AG08396 (cell line): Measurements from ENCODE around the gene TRMT1L.

Experiments used
- DNase-seq: peaks from one replicate; pipeline ENCODE4 v3.0.0; 2012; ENCODE audit warnings: low spot score, mixed read lengths

The TRMT1L gene

DNA sequence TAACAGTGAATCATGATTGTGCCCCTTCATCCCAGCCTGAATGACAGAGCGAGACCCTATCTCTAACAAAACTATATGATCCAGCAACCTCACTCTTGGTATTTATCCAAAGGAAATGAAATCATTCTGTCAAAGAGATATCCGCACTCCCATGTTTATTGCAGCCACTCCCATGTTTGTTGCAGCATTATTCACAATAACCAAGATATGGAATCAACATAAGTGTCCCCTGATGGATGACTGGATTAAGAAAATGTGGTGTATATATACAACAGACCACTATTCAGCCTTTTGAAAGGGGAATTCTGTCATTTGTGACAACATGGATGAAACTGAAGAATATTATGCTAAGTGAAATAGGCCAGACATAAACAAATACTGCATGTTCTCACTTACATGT is 44.4 kb downstream of the TRMT1L start:
- DNase-seq = no peak

DNA sequence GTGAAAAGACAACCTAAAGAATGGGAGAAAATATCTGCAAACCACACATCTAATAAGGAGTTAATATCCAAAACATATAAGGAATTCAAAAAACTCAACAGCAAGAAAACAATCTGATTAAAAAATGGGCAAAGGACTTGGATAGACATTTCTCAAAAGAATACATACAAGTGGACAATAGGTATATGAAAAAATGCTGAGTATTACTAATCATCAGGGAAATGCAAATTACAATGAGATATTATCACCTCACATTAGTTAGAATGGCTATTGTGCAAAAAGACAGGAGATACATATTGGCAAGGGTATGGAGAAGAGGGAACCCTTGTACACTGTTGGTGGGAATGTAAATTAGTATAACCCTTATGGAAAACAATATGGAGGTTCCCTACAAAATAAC is 44.9 kb downstream of the TRMT1L start:
- DNase-seq = no peak

DNA sequence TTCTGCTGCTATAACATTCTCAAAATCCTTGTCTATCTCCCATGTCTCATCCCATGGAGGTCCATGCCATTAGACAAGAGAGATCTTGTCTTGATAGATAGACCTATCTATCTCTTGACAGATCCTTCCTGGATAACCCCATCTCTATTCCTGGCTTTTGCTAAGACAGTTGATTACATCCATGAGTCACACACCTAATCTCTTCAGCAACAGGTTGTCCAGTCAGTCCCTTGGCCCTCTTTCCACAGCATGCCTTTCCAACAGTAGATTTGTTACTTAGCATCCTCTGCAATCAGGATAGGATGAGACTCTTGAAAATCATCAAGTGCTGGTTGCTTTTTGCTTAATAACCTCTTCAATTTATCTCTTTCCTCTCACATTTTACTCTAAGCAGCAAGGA is 46.6 kb downstream of the TRMT1L start:
- DNase-seq = no peak

DNA sequence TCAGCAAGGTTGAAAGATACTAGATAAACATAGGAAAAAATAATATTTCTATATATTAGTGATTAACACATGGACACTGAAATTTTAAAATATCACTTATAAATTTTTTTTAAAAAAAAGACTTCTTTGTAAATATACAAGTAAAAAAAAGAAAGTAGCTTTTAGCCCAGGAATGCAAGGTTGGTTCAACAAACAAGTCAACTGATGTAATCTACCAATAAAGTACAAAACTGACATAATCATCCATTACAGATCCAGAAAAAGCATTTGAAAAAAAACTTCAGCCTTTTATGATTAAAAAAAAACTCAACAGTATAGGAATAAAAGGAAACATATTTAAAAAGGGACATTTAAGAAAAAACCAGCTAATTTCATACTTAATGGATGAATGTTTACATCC is 48.4 kb downstream of the TRMT1L start:
- no peak for DNase-seq

DNA sequence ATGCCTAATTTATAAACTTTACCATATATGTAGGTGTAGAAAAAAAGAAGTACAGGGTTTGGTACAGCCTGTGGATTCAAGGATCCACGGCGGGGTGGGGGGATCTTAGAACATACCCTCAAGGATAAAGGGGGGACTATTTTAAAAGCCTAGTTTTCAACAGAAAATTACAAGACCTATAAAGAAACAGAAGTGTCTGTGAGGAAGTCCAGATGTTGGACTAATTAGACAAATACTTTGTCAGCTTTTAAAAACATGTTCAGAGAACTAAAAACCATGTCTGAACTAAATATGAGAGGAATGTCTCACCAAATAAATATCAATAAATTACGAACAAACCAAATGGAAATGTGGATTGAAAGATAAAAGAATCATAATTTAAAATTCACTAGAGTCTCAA is 51.6 kb downstream of the TRMT1L start:
- no peak for DNase-seq

DNA sequence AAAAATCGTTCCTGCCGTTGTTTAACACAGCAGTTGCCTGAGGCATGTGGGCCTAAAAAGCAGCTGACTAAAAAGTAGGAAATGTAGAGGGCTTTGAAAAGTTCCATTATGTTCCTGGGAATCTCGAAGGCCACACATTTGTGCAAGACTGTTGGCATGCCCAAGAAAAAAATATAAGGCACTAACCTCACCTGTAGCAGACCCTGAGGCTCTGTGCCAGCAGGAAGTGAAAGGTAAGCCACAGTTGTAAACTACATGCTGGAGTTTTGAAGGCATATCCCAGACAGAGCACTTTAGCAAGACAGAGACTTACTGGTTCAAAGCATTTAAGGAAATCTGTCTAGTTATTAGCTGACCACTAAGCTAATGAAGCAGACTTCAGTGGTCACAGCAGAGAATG is 52.7 kb downstream of the TRMT1L start:
- DNase-seq = no peak

DNA sequence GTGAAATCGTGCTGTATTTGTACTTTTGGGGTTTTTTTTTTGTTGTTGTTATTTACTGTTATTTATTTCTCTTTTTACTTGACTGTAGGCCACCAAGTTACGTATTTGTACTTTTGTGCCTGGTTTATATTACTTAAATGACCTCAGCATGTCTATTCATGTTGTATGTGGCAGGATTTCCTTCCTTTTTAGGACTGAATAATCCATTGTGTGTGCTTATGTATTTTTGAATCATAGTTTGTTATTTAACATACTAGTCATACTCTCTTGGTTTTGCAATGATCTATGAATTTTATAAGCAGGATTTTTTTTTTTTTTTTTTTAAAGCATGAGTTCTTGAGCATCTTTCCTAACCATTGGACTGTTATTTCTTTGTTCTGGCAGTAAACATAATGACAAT is 60.2 kb downstream of the TRMT1L start:
- DNase-seq = no peak

DNA sequence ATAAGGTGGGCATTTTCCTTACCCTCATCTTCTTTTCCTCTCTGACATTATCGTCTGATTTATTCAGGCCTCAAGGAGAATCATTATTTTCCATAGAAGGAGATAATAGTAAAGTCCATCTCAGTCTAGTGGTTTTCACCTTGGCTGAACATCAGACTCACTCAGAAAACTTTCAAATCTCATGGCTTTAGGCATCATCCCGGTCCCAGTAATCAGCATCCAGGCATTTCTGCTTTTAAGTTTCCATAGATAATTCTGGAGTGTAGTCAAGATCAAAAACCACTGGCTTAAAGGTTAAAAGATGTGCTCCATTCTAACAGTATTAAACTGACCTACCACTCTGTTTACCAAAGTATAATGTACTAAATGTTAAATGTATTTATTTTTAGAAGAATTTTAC is 62.0 kb downstream of the TRMT1L start:
- no peak for DNase-seq

DNA sequence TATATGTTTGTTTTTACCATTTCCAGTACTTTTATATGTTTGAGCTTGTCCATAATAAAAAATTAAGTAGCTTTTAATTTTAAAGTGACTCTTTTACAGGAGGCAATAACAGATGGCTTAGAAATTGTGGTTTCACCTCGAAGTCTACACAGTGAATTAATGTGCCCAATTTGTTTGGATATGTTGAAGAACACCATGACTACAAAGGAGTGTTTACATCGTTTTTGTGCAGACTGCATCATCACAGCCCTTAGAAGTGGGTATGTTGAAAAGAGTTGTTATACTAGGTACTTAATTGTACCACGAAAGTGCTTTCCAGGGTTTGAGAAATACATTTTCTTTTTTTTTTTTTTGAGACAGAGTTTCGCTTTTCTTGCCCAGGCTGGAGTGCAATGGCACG is 65.3 kb downstream of the TRMT1L start:
- DNase-seq = no peak

DNA sequence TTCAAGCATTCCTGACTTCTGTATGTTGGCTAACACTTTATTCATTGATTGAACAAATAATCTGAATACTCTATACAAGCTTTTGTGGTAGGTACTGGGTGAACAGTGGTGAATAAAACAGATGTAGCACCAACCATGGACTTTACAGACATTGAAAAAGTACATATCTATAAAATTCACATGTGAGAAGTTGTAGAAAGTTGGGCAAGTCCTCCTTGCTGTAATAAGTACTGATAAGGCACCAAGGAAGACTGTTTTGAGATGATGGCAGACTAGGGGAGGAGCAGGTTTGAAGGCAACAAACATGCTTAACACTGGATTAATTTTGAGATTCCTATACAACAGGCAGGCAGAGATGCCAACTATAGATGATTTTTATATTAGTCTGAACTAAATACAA is 69.0 kb downstream of the TRMT1L start:
- no peak for DNase-seq

DNA sequence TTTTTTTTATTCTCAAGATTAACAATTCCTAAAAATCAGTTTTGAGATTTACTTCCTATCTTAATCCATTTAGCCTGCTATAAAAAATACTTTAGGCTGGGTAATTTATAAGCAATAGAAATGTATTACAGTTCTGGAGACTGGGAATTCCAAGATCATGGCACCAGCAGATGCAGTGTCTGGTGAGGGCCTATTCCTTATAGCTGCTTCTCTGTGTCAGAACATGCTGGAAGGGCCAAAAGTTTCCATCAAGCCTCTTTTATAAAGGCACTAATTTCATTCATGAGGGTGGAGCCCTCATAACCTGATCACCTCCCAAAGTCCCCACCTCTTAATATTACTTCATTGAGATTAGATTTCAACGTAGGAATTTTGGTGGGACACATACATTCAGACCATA is 69.7 kb downstream of the TRMT1L start:
- DNase-seq = no peak

DNA sequence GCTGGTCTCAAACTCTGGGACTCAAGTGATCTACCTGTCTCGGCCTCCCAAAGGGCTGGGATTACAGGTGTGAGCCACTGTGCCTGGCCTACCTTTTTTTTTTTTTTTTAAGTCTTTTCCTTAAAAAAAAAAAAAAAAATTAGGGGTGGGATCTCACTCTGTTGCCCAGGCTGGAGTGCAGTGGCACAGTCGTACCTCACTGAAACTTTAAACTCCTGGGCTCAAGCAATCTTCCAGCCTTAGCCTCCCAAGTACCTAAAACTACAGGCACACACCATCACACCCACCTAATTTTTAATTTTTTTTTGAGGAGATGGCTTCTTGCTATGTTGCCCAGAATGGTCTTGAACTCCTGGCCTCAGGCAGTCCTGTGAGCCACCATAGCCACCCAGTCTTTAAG is 72.9 kb downstream of the TRMT1L start:
- DNase-seq = no peak

DNA sequence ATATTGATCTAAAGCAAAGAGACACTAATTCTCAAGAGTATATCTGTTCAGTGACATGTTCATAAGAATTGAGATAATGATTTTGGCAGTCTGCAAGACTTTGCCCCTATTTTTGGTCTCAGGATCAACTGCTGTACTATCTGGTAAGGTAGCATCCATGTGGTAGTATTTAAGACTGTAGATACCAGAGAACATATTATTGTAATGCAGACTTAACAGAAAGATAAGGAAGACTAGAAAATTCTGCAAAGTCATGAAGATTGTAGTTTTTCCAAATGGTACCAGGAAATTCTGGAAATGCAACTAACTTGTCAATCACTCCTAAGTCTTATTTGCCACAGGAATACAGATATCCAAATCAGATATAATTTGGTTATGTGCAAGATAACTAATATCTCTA is 76.3 kb downstream of the TRMT1L start:
- DNase-seq = no peak

DNA sequence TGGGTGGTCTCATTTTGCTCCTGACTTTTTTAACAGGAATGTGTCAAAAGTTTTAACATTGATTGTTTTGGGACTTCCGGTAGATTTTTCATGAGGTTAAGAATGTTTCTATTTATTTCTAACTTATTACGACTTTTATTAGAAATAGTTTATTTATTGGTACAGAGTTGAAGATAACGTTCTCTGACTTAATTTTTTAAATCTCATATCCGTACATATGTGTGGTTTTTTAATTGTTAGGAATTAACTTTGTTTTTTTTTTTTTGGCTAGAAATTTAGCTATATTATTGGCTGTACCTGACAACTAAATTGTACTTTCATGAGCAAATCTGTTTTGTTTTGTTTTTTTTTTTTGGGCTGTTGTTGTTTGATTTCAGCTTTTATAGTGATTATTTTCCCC is 79.4 kb downstream of the TRMT1L start:
- DNase-seq = no peak

DNA sequence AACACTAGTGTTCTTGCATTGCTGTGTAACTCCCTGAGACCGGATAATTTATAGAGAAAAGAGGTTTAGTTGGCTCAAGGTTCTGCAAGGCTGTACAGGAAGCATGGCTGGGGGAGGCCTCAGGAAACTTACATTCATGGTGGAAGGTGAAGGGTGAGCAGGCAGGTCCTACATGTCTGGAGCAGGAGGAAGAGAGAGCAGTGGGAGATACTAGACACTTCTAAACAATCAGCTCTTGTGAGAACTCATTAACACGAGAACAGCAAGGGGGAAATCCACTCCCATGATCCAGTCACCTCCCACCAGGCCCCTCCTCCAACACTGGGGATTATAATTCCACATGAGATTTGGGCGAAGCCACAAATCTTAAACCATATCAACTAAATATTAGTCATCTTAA is 81.3 kb downstream of the TRMT1L start:
- no peak for DNase-seq

DNA sequence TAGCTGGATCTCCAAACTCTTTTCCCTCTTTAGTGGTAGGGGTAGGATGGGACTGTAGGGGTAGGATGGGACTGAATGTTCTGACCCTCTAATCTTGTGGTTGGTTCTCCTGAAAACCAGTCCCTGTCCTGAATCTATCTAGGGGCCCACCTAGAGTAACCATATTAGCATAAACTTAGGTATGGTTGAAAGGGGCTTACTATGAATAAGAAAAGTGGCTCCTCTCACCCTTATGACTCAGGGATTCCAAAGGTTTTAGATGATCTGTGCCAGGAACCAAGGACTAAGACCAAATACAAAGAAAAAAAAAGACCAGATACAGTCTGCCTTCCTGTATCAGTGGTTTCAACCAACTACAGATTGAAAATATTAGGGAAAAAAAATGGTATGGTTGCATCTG is 82.4 kb downstream of the TRMT1L start:
- peak; percentile 7 for DNase-seq

DNA sequence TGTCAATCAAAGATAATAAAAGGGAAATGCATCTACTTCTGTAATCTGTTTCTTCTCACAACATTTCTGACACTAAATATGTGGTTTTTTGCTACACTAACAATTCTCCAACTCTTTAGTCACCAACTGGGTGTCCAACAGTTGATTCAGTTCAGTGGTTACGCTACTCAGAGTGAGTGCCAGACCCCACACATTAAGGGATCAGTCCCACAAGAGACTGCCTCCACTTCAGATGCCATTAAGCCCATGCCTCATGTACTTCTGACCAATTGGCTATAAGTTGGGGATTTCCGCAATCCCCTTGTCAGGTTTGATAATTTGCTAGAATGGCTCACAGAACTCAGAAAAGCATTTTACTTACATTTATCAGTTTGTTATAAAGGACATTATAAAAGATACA is 83.0 kb downstream of the TRMT1L start:
- no peak for DNase-seq

DNA sequence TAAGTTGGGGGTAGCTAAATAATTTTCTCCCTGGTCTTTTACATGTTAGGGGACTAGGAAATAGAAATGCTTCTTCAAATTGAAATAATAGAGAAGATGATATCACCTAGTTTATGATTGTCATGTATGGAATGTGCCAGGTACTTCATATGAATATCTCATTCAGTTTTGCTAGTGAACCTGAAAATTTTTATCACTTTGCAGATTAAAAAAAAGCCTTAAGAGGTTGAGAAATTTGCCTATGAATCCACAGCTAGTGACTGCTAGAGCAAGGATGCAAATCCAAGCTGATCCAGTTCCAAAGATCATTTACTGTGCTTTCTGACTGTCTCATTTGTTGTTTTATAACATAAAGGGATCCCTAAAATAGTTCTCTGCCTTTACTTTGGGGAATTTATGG is 86.7 kb downstream of the TRMT1L start:
- no peak for DNase-seq

DNA sequence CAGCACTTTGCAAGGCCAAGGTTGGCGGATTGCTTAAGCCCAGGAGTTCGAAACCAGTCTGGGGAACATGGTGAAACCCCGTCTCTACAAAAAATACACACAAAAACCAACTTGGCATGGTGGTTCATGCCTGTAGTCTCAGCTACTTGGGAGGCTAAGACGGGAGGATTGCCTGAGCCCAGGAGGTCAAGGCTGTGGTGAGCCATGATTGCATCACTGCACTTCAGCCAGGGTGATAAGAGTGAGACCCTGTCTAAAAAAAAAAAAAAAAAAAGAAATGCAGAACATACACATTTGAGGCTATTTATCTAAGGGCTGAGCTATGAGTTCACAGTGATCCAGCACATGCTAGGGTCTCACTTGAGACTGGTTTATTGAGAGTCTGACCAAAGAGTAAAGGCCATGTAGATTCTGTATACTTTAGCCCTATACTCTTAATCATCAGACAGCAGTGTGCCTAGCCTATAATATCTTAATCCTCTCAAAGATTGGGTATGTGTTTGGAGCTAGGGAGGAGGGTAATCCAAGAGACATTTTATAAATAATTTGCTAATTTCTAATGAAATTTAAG is 87.5 kb downstream of the TRMT1L start:
- no peak for DNase-seq

DNA sequence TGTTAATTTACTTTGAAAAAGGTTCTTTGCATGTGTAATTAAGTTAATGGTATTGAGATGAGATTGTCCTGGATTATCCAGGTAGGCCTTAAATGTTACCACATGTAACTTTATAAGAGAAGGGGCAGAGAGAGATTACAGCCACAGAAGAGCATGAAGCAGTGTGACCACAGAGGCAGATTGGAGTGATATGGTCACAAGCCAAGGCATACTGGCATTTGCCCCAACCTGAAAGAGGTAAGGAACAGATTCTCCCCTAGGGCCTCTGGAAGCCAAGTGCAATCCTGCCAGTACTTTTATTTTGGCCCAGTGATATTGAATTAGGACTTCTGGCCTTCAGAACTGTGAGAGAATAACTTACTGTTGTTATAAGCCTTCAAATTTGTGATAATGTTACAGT is 88.4 kb downstream of the TRMT1L start:
- DNase-seq = no peak
